ENCODE results near the gene CCDC154.

DNA sequence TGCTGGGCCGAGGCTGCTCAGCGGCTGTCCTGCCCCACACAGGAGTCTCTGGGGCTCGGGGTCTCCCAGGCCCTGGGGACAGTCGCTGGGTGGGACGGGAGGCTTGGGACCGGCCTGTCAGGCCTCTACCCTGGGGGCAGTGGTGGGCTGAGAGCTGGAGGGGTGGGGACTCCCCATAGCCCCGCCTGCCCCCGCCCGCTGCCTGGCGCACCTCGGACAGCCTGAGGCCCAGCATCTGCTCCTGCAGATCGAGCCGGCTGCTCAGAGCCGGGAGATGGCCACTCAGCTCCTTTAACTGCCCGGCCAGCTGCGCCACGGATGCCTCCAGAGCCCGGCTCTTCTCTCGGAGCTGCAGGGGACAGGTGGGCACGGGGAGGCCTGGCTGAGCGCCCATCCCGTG, 6.8 kb downstream of the CCDC154 start:
- TF ChIP-seq, protein P1, sequence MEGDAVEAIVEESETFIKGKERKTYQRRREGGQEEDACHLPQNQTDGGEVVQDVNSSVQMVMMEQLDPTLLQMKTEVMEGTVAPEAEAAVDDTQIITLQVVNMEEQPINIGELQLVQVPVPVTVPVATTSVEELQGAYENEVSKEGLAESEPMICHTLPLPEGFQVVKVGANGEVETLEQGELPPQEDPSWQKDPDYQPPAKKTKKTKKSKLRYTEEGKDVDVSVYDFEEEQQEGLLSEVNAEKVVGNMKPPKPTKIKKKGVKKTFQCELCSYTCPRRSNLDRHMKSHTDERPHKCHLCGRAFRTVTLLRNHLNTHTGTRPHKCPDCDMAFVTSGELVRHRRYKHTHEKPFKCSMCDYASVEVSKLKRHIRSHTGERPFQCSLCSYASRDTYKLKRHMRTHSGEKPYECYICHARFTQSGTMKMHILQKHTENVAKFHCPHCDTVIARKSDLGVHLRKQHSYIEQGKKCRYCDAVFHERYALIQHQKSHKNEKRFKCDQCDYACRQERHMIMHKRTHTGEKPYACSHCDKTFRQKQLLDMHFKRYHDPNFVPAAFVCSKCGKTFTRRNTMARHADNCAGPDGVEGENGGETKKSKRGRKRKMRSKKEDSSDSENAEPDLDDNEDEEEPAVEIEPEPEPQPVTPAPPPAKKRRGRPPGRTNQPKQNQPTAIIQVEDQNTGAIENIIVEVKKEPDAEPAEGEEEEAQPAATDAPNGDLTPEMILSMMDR (optimal IDR thresholded peaks at IDR 0.05 in 1 of 3, IDR thresholded peaks at IDR 0.05 in 1 of 3, conservative IDR thresholded peaks at IDR 0.05 in 1 of 3; ENCODE audit: extremely low read depth in 1 of 3, insufficient read depth in 2 of 3, low read length in 3 of 3): no peak
- no peak for TF ChIP-seq EZH2 (IDR thresholded peaks at IDR 0.05; ENCODE audit: low read length)
